WTC11 (cell line): ENCODE measurements around the gene FAM151A. TPM values are rescaled to one million over a fixed set of nuclear protein-coding genes. Genes with fewer than 3 reads are reported as not detected.
A peak's percentile ranks its signal among the peaks of the same experiment; 100 is the strongest.

Experiments
- ATAC-seq: fragments of 200-7000 bp; cut with Tn5 transposase; 2 replicates; pipeline ENCODE4 v1.10.0; 2021; ENCODE audit warnings: mild to moderate bottlenecking, moderate library complexity
- CTCF ChIA-PET: fragments of 300-600 bp; sonication (Branson Sonifier 250); formaldehyde crosslinking; loops from one replicate; lab custom pipeline; 2021; ENCODE audit warnings: antibody characterized with exemption; lab: Charles Lee
- POLR2A ChIA-PET: fragments of 350-600 bp; sonication (Branson Sonifier 250); formaldehyde crosslinking; loops from one replicate; lab custom pipeline; 2021; ENCODE audit warnings: antibody characterized with exemption; lab: Charles Lee
- DNase-seq: peaks from one replicate; pipeline ENCODE4 v3.0.0; 2021; ENCODE audit warnings: low spot score
- H3K27ac Mint-ChIP-seq: 2 replicates; pipeline ENCODE4 v1.8.0; 2021; ENCODE audit warnings: mixed read lengths
- H3K27me3 Mint-ChIP-seq: 2 replicates; pipeline ENCODE4 v1.8.0; 2021; ENCODE audit warnings: low read depth, mild to moderate bottlenecking, moderate library complexity, mixed read lengths
- H3K36me3 Mint-ChIP-seq: 2 replicates; pipeline ENCODE4 v1.8.0; 2021; ENCODE audit warnings: mixed read lengths
- H3K4me1 Mint-ChIP-seq: 2 replicates; pipeline ENCODE4 v1.8.0; 2022; ENCODE audit warnings: mixed read lengths
- H3K4me3 Mint-ChIP-seq: 2 replicates; pipeline ENCODE4 v1.8.0; 2021; ENCODE audit warnings: mild to moderate bottlenecking, moderate library complexity, mixed read lengths
- H3K9me3 Mint-ChIP-seq: 2 replicates; pipeline ENCODE4 v1.8.0; 2021; ENCODE audit warnings: mixed read lengths
- ATF6 ChIP-seq: sonication (generic); formaldehyde crosslinking; IDR thresholded peaks from 2 replicates; pipeline ENCODE4 v1.8.1; 2023; ENCODE audit warnings: mild to moderate bottlenecking, missing genetic modification reagents
- CTCF ChIP-seq: fragments of 200-600 bp; IDR thresholded peaks from 2 replicates; pipeline ENCODE4 v1.8.0; 2022; ENCODE audit warnings: antibody characterized with exemption
- ETV6 ChIP-seq: sonication (generic); formaldehyde crosslinking; IDR thresholded peaks from 2 replicates; pipeline ENCODE4 v1.8.1; 2022; ENCODE audit warnings: mild to moderate bottlenecking, missing genetic modification reagents
- FOXK1 ChIP-seq: sonication (generic); formaldehyde crosslinking; IDR thresholded peaks from 2 replicates; pipeline ENCODE4 v1.8.0; 2022; ENCODE audit warnings: mild to moderate bottlenecking, moderate library complexity, missing genetic modification reagents
- IRF1 ChIP-seq: sonication (generic); formaldehyde crosslinking; IDR thresholded peaks from 2 replicates; pipeline ENCODE4 v1.8.0; 2023; ENCODE audit warnings: missing genetic modification reagents
- PRDM15 ChIP-seq: sonication (generic); formaldehyde crosslinking; IDR thresholded peaks from 2 replicates; pipeline ENCODE4 v1.8.0; 2022; ENCODE audit warnings: missing genetic modification reagents
- PREB ChIP-seq: sonication (generic); formaldehyde crosslinking; IDR thresholded peaks from 2 replicates; pipeline ENCODE4 v1.8.1; 2022; ENCODE audit warnings: mild to moderate bottlenecking, missing genetic modification reagents, moderate library complexity, borderline replicate concordance
- RELA ChIP-seq: sonication (generic); formaldehyde crosslinking; IDR thresholded peaks from 2 replicates; pipeline ENCODE4 v1.8.1; 2022; ENCODE audit warnings: missing genetic modification reagents, mild to moderate bottlenecking, borderline replicate concordance
- TP53 ChIP-seq: sonication (generic); formaldehyde crosslinking; IDR thresholded peaks from 2 replicates; pipeline ENCODE4 v1.8.1; 2023; ENCODE audit warnings: mild to moderate bottlenecking, missing genetic modification reagents
- ZNF138 ChIP-seq: sonication (generic); formaldehyde crosslinking; conservative IDR thresholded peaks from 2 replicates; pipeline ENCODE4 v1.8.1; 2022; ENCODE audit warnings: mild to moderate bottlenecking, moderate library complexity, missing genetic modification reagents
- ZNF263 ChIP-seq: sonication (generic); formaldehyde crosslinking; IDR thresholded peaks from 2 replicates; pipeline ENCODE4 v1.8.1; 2022; ENCODE audit warnings: low read depth, mild to moderate bottlenecking, moderate library complexity, missing genetic modification reagents
- ZNF416 ChIP-seq: fragments of 250-450 bp; sonication (Bioruptor Pico); IDR thresholded peaks from 2 replicates; pipeline ENCODE4 v1.9.0; 2021; ENCODE audit warnings: mild to moderate bottlenecking, inconsistent platforms
- ZNF532 ChIP-seq: fragments of 250-450 bp; sonication (Bioruptor Pico); IDR thresholded peaks from 2 replicates; pipeline ENCODE4 v1.9.0; 2021; ENCODE audit warnings: mild to moderate bottlenecking, borderline replicate concordance
- ZNF671 ChIP-seq: fragments of 250-450 bp; sonication (Bioruptor Pico); IDR thresholded peaks from 2 replicates; pipeline ENCODE4 v1.8.0; 2021; ENCODE audit warnings: mild to moderate bottlenecking
- total RNA-seq: library from RNA; stranded (reverse); gene quantifications from 3 replicates; pipeline ENCODE4 v1.2.3, GENCODE V29; 2021

The FAM151A gene
- total RNA-seq, 1 experiment from 2014 or later, result 0.11 TPM

GRCh38 chr1:54572542-54572850 is 50.8 kb downstream of the FAM151A start (continued):
- no peak for TF ChIP-seq ATF6 (CRISPR knock-in tag)
- no peak for TF ChIP-seq FOXK1 (CRISPR knock-in tag)
- no peak for TF ChIP-seq ZNF416
- TF ChIP-seq ZNF263, result no peak
- TF ChIP-seq IRF1 (CRISPR knock-in tag), result no peak
- no peak for TF ChIP-seq ZNF138 (CRISPR knock-in tag)
- TF ChIP-seq PREB, result no peak
- TF ChIP-seq, all 79 proteins: peak for 0

GRCh38 chr1:54571803-54572541 is 51.4 kb downstream of the FAM151A start:
- peak; percentile 50 for DNase-seq
- 0 out of 2 replicates have a peak, but pooled peaks have one; percentile 23 for TF ChIP-seq ETV6 (CRISPR knock-in tag)
- TF ChIP-seq CTCF, result no peak
- TF ChIP-seq TP53 (CRISPR knock-in tag), result 0 out of 2 replicates have a peak, but pooled peaks have one; percentile 61
- Mint-ChIP-seq H3K9me3 (no peaks in the 10 kb centered on the region), H3K27me3 (no peaks in the 10 kb centered on the region; the same call in 1 of the 2 replicates), H3K36me3 (no peaks in the 10 kb centered on the region), H3K27ac (peak overlapping the region; percentile 92), H3K4me3 (no peak overlapping the region), H3K4me1 (peaks cover 66% of the 10 kb centered on the region)
- ChIA-PET CTCF (interaction anchor here (0.7 to 2.6 kb wide), 12 partner anchors 8 to 451 kb away, joined by 3 to 12 read pairs (median 3); partner anchors contain the start of genes ACOT11 and TTC22), POLR2A (interaction anchor here (0.6 kb wide), 1 partner anchor 34 kb away, joined by 3 read pairs; no protein-coding TSS in a partner anchor)
- ATAC-seq, result peak; percentile 73

- Mint-ChIP-seq H3K9me3 (no peaks in the 10 kb centered on the region), H3K27me3 (no peaks in the 10 kb centered on the region; the same call in 1 of the 2 replicates), H3K4me1 (peaks cover 66% of the 10 kb centered on the region), H3K27ac (peak overlapping the region; percentile 92), H3K36me3 (no peaks in the 10 kb centered on the region), H3K4me3 (no peak overlapping the region)
- ChIA-PET CTCF (interaction anchor here (0.7 to 2.6 kb wide), 9 partner anchors 12 to 450 kb away, joined by 3 to 12 read pairs (median 3); partner anchors contain the start of genes ACOT11 and TTC22), POLR2A (interaction anchor here (0.6 kb wide), 1 partner anchor 34 kb away, joined by 3 read pairs; no protein-coding TSS in a partner anchor)
- ATAC-seq (no peak), DNase-seq (no peak)
- TF ChIP-seq PRDM15 (CRISPR knock-in tag) (no peak), ZNF671 (CRISPR knock-in tag) (no peak), FOXK1 (CRISPR knock-in tag) (no peak), ZNF532 (CRISPR knock-in tag) (no peak), RELA (no peak)
Measured at GRCh38 chr1:54571326-54571725, 52.0 kb downstream of the FAM151A start.
